HG03558 (cell line): ENCODE results near the gene GZF1.
A peak's percentile ranks its signal among the peaks of the same experiment; 100 is the strongest.
"Not testable (repeated sequence)": the region's sequence is repeated elsewhere in the genome, so short reads cannot be mapped to it uniquely, and the experiment has no call there.

Experiments used
- ATAC-seq: cut with Tn5 transposase; IDR thresholded peaks from one replicate; pipeline ENCODE4 v1.9.1; 2021; ENCODE audit warnings: moderate number of reproducible peaks; ENCODE audit not compliant: unreplicated experiment; ENCODE audit errors: extremely low read depth

GZF1 gene

DNA sequence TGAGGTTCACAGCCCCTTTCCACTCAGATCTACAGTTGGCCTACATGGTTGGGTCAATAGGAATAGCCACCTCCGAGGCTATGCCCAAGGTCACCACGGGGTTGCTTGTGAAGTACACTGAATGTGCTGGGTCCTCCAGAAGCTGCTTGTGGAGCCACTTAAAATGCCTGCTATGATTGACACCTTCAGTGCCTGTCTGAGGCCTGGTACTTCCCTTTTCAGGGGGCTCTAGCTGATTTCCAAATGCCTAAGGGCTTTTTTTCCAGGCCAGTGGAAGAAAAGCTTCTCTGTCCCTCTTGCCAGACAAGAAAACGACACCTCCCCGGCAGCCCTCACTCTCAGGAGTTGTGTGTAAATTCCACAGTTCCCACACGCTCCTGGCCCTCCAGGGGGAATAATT lies 17.6 kb upstream of the GZF1 start:
- ATAC-seq: no peak

DNA sequence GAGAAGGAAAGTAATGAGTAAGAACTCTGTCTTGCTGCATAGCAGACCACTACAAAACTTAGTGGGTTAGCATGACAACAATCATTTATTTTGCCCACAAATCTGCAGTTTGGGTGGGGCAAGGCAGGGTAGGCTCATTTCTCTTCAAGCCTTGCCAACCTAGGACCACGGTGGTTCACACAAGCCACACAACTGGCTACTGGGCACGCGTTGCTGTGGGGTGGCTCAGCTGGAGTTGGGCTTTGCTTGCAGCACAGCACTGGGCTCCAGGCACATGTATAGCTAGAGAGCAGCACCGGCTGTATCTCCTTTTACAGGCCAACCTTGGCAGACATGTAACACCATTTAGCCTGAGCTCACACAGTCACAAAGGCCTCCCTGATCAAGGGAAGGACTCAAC lies 16.0 kb upstream of the GZF1 start:
- no peak for ATAC-seq

DNA sequence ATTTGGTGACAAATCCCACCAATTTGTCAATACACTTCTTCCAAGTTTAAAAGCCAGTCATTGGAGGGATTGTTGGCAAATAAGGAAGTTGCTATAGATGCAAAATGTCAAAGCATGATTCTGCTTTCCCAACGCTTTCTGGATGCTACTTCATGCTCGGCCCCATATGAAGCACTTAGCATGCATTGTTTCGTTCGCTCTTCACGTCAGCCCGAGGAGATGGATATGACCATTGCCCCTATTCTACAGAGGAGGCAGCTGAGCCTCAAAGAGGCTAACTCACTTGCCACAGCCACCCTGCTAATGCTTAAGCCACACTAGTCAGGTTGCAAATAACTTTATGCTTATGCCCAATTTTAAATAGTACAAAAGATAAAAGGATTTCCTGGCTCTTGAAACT lies 14.2 kb upstream of the GZF1 start:
- no peak for ATAC-seq

DNA sequence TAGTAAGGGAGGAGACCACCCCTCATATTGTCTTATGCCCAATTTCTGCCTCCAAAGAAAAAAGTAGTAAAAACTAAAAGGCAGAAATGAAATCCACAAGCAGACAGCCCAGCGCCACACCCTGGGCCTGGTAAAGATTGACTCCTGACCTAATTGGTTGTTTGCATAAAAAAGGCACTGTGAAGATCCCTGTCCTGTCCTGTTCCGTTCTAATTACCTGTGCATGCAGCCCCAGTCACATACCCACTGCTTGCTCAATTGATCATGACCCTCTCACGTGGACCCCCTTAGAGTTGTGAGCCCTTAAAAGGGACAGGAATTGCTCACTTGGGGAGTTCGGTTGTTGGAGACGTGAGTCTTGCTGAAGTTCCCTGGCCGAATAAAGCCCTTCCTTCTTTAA lies 13.5 kb upstream of the GZF1 start:
- not testable (repeated sequence) for ATAC-seq

DNA sequence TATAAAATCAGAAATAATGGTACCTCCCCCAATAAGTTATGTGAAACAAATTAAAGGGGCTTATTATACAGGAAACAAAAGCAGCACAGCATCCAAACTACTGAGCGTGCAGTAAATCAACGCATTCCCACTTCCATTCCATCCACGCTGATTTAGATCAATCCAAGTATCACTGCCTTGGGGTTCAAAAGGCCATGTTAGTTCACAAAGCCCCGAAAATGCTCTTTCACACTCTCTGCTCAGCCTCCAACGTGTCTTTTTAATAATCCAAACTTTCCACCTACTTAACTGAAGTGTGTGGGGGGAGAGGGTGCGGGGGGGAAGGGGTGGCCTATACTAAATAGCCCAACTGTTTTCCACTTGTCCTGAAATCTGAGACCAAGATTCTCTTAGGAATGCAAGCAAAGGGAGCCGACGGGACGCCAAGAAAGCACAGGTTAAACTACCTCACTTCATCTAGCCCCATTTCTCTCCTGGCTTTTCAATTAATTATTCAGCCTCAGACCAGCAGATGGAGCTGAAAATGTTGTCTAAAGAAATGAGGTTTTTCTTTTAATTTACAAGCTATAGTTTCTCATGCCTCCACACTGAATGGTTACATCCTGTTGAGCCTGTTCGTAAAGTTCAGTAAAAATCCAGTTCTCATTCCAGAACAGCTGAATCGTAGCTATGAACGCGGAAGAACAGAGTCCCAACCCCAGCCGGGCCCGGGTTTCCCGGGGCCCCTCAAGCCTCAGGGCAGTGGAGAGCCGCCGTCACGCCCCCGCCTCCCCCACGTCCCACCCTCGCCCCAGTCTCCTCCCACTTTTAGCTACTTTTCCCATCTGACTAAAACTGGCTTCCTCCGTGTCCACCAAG lies 12.4 kb upstream of the GZF1 start:
- peak; percentile 22 for ATAC-seq

DNA sequence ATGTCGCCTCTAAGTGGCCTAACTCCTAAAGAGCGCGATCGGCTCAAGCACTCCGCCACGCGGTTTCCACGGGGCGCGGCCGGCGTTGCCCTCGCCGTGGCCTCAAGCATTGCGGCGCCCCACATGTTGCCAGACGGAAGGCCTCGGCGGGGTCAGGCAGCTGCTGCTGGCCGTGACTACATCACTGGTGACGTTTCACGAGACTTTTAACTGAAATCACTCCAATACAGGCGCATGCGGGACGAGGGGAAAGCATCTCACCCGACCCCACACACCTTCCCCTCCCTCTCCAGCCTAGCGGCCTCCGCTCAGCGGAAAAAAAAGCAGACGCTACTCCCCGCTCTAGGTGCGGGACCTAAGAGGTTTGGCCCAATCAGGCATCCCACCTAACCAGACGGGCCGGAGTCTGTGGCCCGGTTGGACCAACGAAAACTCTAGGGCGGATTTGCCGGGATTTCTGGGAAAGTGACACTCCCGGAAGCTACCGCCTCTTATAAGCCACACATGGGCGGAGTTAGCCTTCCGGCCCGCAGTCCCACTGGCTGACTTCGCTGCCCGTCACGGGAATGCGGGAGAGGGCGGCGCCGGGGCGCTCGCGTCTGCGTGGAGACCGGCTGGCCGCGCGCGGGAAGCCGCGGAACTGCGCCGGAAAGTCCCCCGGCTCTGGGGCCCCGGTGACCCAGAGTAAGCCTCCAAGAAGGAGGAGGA lies 11.6 kb upstream of the GZF1 start, which contains the start of gene NXT1:
Gene NXT1 (plus strand): TSS at position 596 of the 708 bp plus-strand sequence. CDS start 3,251 bp downstream, outside the sequence.
- peak; percentile 63 for ATAC-seq

DNA sequence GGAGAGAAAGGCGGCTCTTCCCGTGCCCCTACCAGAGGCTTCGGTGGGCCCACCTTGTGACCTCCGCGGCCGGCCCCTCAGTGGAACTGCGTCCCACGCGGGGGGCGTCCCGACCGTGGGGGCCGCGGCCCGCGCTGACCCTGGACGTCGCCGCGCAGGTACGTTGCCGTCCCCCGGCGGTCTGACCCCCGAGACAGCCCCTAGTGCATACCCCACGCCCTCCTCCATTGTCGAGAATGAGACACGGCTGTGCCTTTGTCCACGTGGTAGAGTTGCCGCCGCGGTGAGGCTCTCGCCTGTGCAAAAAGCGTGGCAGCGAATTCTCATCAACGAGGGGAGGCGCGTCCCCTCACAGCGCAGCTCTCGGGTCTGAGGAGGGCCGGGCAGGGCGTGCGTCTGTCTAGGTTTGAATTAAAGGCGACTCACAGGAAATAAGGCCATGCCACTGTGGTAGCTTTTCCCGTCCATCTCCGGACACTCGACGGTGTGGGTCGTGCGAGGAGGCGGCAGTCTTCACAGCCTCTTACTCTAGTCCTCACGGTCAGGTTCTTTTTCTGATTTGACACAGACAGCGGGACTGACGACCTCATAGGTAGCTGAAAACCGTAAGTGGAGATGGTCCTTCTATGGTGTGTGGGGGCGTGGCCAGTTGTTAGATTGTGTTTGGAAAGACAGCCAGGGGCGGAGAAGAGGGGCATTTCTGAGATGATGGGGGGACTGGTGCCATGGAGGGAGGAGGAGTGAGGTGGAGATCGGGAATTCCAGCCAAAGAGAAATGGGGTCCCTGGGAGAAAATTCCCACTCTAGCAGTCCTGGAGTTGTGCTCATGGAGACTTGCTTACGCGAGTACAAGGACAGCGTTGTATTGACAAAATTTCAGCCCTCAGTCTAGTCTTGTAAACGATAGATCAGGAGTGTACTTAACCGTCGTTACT lies 10.8 kb upstream of the GZF1 start:
- no peak for ATAC-seq

DNA sequence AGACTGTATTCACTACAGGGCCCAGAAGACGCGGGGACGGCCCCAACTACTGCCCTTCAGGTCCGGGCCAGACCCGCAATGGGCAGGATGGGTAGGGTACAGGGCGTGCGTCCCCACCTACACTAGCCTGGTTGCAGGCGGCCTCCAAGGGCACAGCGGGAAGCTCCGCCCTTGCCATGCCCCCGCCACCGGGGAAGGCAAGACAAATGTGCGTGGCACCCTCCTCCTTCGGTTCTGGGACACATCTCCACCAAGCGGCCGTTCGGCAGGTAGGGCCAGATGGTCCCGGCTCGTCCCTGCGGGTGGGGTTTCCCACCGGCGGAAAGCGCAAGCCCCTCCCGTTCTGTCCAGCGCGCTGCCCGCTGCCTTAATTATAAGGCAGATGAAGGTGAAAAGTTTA lies 5.8 kb upstream of the GZF1 start:
- no peak for ATAC-seq

DNA sequence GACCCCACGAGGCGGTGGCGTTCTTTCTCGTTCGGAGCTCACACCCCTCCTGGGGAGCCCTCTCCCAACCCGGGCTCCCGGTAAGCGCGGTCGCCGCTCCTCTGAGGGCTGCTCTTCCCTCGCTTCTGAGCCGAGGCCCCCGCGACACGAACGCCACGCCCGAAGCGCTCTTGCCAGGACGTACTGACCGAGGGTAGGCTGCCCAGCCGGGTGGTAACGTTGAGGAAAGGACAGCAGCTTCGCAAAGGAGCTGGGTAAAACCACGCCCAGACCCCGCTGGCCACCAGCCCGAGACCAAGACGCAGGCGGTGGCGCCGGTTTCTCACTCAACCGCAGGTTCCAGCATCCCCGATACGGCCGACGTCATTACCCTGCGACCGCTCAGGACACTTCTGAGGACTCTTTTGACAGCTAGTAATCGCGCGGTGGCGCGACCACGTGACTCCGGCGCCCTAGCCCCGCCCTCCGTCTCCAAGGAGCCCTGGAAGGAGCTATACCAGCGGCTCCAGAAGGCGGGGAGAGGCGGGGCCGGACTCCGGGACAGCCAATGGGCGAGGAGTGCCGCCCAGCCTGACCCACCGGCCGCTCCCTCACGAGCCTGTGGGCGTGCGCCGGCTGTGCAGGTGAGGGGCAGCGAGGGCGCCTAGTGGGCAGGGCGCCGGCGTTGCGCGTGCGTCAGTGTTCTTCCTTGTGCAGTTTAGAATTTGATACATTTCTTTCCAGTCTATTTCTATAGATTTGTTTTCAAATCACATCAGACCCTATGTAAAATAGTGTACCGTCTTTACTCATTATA lies 4.0 kb upstream of the GZF1 start:
- ATAC-seq: peak; percentile 60

DNA sequence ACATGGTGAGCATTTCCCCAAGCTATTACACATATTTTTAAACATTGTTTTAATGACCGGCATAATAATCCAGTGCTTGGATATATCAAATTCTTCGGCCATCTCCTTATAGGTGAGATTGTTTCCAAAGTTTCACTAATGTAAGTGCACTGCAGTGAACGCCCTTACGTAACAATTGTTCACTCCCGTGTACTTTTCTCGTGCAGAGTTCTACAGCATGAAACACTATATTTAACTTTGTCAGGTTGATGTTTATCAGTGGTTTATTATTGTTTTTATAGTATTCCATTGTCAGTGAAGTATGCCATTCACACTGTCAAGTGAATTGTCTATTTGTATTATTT lies 3.4 kb upstream of the GZF1 start:
- no peak for ATAC-seq

DNA sequence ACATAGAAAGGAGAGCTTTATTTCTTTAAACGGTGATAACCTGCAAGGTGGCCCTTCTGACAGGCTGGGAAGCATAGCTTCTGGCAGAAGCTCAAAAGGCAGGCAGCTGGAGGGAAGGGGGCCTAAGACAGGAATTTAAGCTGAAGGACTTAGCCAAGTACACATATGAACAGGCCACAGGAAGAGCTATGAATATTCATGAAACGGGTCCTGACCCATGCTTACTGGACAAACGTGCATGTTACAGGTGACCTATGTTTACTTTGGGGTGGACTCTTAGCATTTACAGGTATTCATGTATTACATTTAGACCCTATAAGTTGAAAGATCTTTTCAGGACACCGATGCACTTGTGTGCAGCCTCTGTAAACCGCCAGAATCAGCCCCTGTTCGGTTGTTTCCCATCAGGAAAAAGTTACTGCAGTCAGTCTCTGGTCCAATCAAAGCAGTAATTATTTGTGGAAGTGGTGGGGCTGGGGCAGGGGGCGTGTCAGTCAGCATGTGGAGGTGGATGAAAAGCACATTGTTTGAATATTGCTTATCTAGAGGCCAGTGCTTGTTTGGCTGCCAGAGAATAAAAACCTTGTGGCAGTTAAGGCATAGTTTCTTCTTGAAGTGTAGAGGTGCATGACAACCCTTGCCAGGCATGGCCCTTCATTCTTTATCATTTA lies 2.9 kb upstream of the GZF1 start:
- ATAC-seq: no peak

DNA sequence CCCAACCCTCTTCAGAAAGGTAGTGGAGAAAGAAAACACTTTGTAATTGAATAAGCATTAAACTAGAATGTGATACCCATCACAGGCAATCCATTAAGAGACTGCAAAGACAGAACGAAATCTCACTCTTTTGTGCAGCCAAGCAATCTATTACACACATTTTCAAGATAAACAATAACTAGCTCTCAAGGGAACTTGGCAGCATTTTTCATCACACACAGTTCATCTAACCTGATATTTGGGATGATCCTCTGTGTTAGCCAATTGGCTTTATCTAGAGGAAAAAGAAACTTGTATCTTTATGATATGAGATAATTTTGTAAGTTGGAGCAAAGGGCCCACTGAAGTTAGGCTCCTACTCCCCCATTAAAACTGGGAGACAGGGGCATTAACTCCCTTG lies 1.5 kb upstream of the GZF1 start:
- ATAC-seq: no peak

DNA sequence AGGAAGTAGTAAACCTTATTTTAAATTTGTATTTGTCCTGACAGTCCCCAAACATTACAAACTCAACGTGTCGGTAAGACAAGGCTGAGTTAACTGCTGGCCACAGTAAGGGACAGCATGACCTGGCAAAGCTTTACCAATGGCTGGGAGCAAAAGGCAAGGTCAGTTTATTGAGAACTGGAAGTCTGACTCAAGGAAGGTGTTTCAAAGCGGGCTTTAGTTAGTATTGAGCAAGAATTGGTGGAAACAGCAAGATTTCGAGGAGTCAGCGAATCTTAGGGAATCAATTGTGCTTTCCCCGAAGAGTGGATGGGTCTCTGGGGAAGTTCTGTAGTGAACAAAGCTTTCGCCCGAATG lies 885 bp upstream of the GZF1 start:
- ATAC-seq: no peak

DNA sequence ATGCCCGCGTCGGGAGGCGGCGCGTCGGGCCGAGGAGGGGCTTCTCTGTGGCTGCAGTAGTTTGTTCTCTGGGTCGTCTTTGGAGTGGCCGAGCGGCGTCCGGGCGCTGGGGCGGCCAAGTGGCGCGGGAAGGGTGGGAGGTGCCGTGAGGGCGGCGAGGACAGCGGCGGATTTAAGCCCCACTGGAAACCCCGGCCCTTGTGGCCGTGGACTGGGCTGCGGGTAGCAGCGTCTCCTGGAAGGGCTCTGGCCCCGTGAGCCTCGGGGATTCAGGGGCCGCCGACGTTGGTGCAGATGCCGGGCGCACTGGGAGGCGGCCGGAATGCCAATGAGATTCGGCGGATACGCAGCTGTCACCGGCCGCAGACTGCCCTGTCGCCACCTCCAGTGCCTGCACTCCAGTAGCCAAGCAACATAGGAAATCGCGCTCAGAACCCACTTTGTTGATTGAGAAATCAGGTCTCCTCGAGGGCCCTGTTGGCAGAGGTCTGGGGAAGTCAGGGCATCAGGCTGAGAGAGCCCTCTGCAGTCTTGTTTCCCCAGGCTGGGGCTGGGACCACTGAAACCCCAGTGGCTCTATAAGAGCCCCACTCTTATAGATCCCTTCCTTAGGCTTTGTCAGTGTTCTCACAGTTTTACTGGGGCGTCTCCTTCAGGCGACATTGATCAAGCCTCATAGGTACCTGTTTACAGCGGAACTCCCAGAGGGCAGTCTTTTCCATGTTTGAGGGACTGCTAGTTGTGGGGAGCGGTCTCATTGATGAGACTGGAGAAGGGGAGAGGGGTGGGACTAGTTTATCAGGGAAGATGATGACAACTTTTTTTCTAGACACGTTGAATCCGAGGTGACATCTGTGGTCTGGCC lies 642 bp downstream of the GZF1 start:
- no peak for ATAC-seq

DNA sequence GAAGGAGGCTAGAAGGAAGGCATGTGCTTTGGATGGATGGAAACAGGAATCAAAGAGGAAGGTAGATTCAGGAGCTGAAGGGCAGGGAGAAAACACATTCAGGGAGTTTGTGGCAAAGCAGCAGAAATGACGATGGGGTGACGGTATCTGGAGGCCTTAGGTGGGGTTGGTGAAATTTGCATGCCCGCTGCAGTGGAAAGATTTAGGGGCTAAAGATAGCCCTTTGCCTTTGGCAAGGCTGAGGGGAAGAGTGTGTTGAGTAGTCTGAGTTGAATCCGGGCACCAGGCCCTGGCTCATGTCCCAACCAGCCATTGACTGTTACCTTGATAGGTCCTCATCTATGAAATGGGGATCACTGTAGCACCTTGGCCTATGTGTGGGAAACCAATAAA lies 1.3 kb downstream of the GZF1 start:
- no peak for ATAC-seq

DNA sequence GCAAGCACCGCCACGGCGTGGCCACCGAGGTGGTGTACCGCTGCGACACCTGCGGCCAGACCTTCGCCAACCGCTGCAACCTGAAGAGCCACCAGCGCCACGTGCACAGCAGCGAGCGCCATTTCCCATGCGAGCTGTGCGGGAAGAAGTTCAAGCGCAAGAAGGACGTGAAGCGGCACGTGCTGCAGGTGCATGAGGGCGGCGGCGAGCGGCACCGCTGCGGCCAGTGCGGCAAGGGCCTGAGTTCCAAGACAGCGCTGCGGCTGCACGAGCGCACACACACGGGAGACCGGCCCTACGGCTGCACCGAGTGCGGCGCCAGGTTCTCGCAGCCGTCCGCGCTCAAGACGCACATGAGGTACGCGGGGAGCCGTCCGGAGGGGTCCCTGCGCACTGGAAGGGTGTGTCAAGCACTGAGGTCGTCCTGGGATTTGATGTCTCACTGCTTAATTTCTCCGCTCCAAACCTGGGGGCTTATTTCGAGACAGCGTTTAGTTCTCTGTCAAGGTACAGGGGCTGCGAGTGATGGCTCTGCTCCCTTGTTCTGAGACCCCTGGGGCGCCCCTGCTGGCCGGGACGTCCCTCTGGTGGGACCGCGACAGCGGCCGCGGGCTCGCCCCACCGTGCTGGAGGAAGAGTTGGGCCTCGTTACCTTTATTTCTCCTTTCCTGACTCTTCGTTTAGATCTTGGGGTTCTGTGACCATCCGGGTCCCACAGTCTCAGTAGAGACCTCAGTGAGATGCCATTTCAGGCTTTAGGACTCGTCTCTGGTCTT lies 3.6 kb downstream of the GZF1 start:
- no peak for ATAC-seq

DNA sequence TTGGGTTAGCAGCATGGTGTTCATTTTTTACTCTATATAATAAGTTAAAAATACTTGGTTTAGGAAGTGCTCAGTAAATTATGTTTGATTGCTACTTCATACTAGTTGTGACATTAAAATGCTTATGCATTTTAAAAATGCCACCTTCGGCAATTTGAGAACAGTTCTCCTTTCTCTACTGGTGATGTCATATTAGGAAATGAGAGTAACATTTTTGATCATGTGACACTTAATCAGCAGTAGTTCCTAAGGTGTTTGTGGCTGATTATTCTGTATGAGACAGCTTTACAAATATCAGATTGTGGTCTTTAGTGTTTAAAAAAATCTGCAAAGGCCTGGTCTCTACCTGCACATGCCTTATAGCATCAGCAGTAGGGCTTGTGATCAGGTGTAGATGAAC lies 4.4 kb downstream of the GZF1 start:
- no peak for ATAC-seq

DNA sequence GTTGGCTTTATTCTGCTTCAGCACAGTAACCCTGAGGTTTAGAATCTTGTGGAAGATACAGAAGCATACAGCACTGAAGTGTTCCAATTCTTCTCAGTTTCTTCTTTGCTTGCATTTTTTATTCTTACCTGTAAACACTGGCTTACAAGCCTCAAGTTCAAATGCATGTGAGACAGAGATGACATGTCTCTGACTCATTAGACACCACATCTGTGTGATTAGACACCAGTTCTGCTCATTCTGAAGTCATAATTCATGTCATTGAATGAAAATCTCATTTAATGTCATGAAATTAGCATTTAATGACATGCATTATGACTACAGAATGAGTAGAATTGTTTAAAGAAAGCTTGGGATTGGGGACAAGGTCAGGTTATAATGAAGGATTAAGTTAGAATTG lies 5.8 kb downstream of the GZF1 start:
- no peak for ATAC-seq
